Activated CD8-positive, alpha-beta memory T cell treated with anti-CD3 and anti-CD28 coated beads, Interleukin-2, amount 50 U/mL, for 1 hour (primary cell): ENCODE measurements around the gene PRKCB.
"Not testable (repeated sequence)": the region's sequence is repeated elsewhere in the genome, so short reads cannot be mapped to it uniquely, and the experiment has no call there.

Source experiments
- DNase-seq: peaks from one replicate; pipeline ENCODE4 v3.0.0-alpha.2; 2020; ENCODE audit errors: extremely low read depth

The PRKCB gene

GRCh38 chr16:24085666-24086065, 249.9 kb downstream of the PRKCB start:
- DNase-seq, result no peak

GRCh38 chr16:24087891-24088410, 252.2 kb downstream of the PRKCB start:
- DNase-seq, result no peak

DNA sequence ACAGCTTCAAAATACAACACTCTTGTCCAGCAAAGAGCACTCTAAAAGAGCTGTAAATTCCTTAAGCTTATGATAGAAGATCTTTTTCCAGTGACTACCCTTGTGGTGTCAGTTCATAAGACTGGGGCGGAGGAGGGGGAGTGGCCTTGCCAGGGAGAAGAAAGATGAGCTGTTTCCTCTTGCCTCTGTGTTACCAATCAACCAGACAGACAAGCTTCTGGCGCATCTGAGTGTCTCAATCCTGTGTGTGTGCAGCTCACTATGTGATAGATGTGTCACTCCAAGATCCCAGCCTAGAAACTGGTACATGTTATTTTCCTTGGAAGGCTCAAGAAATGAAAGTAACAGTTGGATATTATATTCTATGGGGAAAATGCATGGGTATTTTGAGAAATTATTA, 253.0 kb downstream of the PRKCB start:
- DNase-seq, result no peak

- no peak for DNase-seq
Measured at GRCh38 chr16:24091125-24091524, 255.3 kb downstream of the PRKCB start.

GRCh38 chr16:24093049-24093448, 257.3 kb downstream of the PRKCB start:
- DNase-seq, result no peak

DNA sequence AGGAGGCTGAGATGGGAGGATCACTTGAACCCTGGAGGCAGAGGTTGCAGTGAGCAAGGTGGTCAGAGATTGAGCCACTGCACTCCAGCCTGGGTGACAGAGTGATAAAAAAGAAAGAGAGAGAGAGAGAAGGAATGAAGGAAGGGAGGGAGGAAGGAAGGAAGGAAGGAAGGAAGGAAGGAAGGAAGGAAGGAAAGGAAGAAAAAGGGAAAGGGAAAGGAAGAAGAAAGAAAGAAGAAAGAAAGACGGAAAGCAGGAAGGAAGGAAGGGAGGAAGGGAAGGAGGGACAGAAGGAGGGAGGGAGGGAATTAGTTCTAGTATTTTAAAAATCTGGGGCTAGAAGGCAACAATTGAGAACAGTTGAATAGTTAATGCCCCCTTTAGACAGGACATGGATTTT, 258.9 kb downstream of the PRKCB start:
- no peak for DNase-seq

DNA sequence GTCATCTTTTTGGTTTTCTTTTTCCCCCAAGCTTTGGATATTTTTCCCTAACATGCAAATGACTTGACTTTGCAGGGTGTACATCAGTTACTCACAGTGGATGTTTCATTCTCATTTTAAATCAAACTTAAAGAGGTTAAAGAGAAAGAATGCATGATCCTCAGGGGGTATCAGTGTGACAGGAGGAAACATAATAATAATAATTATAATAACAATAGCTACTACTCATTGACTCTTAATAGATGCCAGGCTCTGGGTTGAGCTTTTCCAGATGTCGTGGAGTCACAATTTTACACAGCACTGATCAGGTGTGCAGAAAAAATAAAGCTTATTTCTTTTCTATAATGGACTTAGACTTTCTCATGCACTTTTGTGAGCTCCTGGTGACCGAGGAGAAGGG, 263.1 kb downstream of the PRKCB start:
- DNase-seq, result no peak

GRCh38 chr16:24101431-24101830, 265.6 kb downstream of the PRKCB start:
- no peak for DNase-seq

DNA sequence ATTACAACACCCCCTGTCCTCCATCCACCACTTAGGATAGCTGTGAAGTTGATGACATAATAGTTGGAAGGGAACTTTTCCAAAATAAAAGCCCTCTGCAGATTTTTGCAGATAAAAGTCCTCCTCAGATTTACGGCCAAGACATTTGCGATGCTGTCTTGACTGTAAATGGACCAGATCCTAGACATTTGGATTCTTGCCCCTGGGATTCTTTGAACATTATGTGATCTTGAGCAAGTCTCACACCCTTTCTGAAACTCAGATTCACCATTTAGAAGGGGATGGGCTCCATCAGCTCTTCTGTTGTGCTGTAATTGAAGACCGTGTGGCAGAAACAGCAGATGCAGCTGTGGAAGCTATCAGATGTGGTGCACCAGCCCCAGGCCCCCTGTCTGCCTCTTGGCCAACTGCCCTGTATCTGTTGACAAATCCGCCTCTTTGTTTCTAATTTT, 266.5 kb downstream of the PRKCB start:
- DNase-seq, result no peak

- DNase-seq, result not testable (repeated sequence)
Measured at GRCh38 chr16:24105471-24105870, 269.7 kb downstream of the PRKCB start.

- DNase-seq, result not testable (repeated sequence)
Measured at GRCh38 chr16:24108090-24108489, 272.3 kb downstream of the PRKCB start.

- DNase-seq, result no peak
Measured at GRCh38 chr16:24111724-24112302, 276.0 kb downstream of the PRKCB start.

DNA sequence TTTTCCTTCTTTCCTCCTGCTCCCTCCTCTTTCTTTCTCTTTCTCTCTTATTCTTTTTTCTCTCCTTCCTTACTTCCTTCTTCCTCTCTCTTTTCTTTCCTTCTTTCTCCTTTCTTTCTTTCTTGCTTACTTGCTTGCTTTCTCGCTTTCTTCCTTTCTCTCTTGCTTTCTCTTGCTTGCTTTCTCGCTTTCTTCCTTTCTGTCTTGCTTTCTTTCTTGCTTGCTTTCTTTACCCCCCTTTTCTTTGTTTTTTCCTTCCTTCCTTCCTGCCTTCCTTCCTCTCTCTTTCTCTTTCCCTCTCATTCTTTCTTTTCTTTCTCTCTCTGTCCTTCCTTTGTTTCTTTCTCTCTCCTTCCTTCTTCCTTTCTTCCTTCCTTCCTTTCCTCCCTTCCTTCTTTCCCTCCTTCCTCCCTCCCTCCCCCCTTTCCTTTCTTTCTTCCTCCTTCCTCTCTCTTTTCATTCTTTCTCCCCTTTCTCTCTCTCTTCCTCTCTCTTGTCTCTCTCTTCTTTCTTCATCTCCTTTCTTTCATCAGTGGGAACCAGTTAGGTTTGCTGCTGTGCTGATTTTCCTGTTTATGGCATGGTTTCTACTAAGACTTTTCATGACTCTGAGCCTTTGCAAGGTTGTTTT, 277.4 kb downstream of the PRKCB start:
- no peak for DNase-seq

GRCh38 chr16:24114876-24115275, 279.1 kb downstream of the PRKCB start:
- DNase-seq, result no peak

- DNase-seq, result no peak
Measured at GRCh38 chr16:24116046-24116776, 280.4 kb downstream of the PRKCB start.

DNA sequence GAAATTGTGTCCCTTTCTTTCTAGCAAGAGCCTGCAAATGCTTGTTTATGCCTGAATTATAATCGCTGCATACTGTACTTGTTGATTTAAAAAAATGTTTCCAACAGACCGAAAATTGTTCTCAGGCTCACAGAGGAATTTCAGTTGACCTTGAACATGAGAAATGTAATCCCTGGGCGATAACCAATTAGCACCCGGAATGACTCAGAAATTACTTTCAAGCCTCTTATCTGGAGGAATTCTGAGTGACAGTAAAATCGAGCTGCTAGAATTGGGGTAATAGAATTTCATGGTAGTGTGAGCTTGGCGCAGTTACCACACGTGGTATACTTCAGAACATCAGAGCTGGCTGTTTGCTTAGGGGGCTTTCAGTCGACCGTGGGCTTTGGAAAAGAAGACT, 281.2 kb downstream of the PRKCB start:
- DNase-seq, result no peak

GRCh38 chr16:24117680-24118079, 281.9 kb downstream of the PRKCB start:
- no peak for DNase-seq

GRCh38 chr16:24118126-24118821, 282.5 kb downstream of the PRKCB start:
- DNase-seq, result no peak

GRCh38 chr16:24119807-24120206, 284.0 kb downstream of the PRKCB start:
- no peak for DNase-seq

DNA sequence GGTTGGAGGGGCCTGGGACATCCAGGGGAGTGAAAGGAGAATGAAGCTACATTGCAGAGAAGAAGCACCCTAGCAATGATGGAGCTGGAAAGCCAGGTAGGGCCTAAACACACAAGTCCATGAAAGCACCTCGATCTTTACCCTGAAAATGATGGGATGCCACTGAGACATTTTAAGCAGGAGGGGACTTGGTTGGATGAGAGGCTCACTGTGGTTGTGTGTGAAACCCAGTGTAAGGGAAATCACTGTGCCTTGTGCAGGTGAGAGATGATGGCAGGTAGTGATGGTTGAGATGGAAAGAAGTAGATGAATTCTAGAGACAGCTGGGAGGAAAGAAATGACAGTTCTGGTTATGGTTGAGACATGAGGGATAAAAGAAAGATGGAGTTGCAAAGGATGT, 287.5 kb downstream of the PRKCB start:
- no peak for DNase-seq

DNA sequence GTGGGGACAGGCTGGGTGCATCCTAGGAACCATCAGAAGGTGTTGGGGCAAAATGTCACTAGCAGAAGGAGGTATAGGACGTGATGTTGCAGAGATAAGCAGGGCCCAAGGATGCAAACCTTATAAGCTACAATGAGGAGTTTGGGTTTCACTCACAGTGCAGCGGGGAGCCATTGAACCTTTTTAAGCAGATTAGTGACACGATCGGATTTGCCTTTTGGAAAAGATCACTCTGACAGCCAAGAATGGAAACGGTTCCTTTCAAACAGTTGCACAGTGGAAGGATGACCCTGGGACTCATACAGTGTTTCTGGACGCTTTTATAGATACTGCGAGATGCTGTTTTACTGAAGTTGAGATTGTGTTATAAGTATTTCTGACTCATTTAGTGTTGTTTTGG, 288.5 kb downstream of the PRKCB start:
- no peak for DNase-seq

GRCh38 chr16:24125214-24125613, 289.4 kb downstream of the PRKCB start:
- no peak for DNase-seq
